Testis (tissue), 2 donors: ENCODE measurements around the gene ANKRD11.

Experiments
- CTCF ChIP-seq, 3 experiments: fragments of 450-650 bp in 2 of 3; fragments of 200-600 bp in 1 of 3; sonication (generic) in 1 of 3; IDR thresholded peaks; one replicate each; pipeline ENCODE4 v1.5.1; 2016 to 2019; ENCODE audit warnings: antibody characterized with exemption in 3 of 3, mild to moderate bottlenecking in 2 of 3, moderate library complexity in 1 of 3
- POLR2A ChIP-seq: fragments of 450-650 bp; IDR thresholded peaks from one replicate; pipeline ENCODE4 v1.6.1; 2017; ENCODE audit warnings: antibody characterized with exemption, mild to moderate bottlenecking, moderate library complexity

GRCh38 chr16:89298623-89299225, 191.6 kb downstream of the ANKRD11 start:
- TF ChIP-seq POLR2A (no peak), CTCF (IDR thresholded peaks at IDR 0.05) (no peak)
